ENCODE data around the gene RBM11. TPM values are rescaled to one million over a fixed set of nuclear protein-coding genes. Genes with fewer than 3 reads are reported as not detected.

Gene RBM11
- total RNA-seq, 2 donors from 2014 or later: 5.4 to 13.5 TPM

- Histone ChIP-seq H3K27me3 (ENCODE audit: control insufficient read depth, insufficient read depth, low read length, poor library complexity, severe bottlenecking) (no peaks in the 10 kb centered on the region), H3K4me1 (ENCODE audit: control insufficient read depth, insufficient read depth, low read length) (no peaks in the 10 kb centered on the region), H3K9me3 (ENCODE audit: control insufficient read depth, low read length) (peaks cover 40% of the 10 kb centered on the region), H3K4me3 (ENCODE audit: low read length) (no peak overlapping the region), H3K36me3 (ENCODE audit: control insufficient read depth, insufficient read depth, low read length) (peaks cover 6% of the 10 kb centered on the region), H3K27ac (ENCODE audit: low read depth, low read length) (no peak overlapping the region), H3K9ac (ENCODE audit: extremely low read depth, low read length, poor library complexity, severe bottlenecking) (no peak overlapping the region)
- TF ChIP-seq, protein P1, sequence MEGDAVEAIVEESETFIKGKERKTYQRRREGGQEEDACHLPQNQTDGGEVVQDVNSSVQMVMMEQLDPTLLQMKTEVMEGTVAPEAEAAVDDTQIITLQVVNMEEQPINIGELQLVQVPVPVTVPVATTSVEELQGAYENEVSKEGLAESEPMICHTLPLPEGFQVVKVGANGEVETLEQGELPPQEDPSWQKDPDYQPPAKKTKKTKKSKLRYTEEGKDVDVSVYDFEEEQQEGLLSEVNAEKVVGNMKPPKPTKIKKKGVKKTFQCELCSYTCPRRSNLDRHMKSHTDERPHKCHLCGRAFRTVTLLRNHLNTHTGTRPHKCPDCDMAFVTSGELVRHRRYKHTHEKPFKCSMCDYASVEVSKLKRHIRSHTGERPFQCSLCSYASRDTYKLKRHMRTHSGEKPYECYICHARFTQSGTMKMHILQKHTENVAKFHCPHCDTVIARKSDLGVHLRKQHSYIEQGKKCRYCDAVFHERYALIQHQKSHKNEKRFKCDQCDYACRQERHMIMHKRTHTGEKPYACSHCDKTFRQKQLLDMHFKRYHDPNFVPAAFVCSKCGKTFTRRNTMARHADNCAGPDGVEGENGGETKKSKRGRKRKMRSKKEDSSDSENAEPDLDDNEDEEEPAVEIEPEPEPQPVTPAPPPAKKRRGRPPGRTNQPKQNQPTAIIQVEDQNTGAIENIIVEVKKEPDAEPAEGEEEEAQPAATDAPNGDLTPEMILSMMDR (conservative IDR thresholded peaks at IDR 0.05): no peak
- peaks cover 47% of the 10 kb centered on the region for H3K9me3 Mint-ChIP-seq
- no peak overlapping the region for H3K4me3 Mint-ChIP-seq
- no peaks in the 10 kb centered on the region for H3K27me3 Mint-ChIP-seq (ENCODE audit: insufficient read depth)
- H3K36me3 Mint-ChIP-seq (ENCODE audit: low read depth): peaks cover 11% of the 10 kb centered on the region
- H3K4me1 Mint-ChIP-seq: no peaks in the 10 kb centered on the region
- H3K27ac Mint-ChIP-seq: no peak overlapping the region
- 77 to 80% methylated on average over 1 of the region's 1 CpG for WGBS, 2 experiments (ENCODE audit: insufficient coverage in 1 of 2, insufficient read length in 1 of 2)
- DNase-seq: no peak
Observed at GRCh38 chr21:14229399-14229798, 13.4 kb downstream of the RBM11 start.

GRCh38 chr21:14235101-14235500 lies 19.1 kb downstream of the RBM11 start:
- Histone ChIP-seq H3K36me3 (ENCODE audit: control insufficient read depth, insufficient read depth, low read length) (no peaks in the 10 kb centered on the region), H3K9ac (ENCODE audit: extremely low read depth, low read length, poor library complexity, severe bottlenecking) (no peak overlapping the region), H3K4me3 (ENCODE audit: low read length) (no peak overlapping the region), H3K4me1 (ENCODE audit: control insufficient read depth, insufficient read depth, low read length) (no peaks in the 10 kb centered on the region), H3K27me3 (ENCODE audit: control insufficient read depth, insufficient read depth, low read length, poor library complexity, severe bottlenecking) (no peaks in the 10 kb centered on the region), H3K27ac (ENCODE audit: low read depth, low read length) (no peak overlapping the region), H3K9me3 (ENCODE audit: control insufficient read depth, low read length) (peaks cover 16% of the 10 kb centered on the region)
- H3K27me3 Mint-ChIP-seq (ENCODE audit: insufficient read depth): no peaks in the 10 kb centered on the region
- TF ChIP-seq, protein P1 (conservative IDR thresholded peaks at IDR 0.05): no peak
- H3K4me1 Mint-ChIP-seq: no peaks in the 10 kb centered on the region
- no peak for DNase-seq
- 80 to 84% methylated on average over 4 to 5 of the region's 5 CpGs for WGBS, 2 experiments (ENCODE audit: insufficient coverage in 1 of 2, insufficient read length in 1 of 2)
- H3K9me3 Mint-ChIP-seq: peaks cover 13% of the 10 kb centered on the region
- H3K27ac Mint-ChIP-seq: no peak overlapping the region
- no peak overlapping the region for H3K4me3 Mint-ChIP-seq
- H3K36me3 Mint-ChIP-seq (ENCODE audit: low read depth): no peaks in the 10 kb centered on the region

GRCh38 chr21:14236180-14236579 lies 20.2 kb downstream of the RBM11 start:
- Mint-ChIP-seq H3K9me3 (peaks cover 6% of the 10 kb centered on the region), H3K4me3 (no peak overlapping the region)

More at GRCh38 chr21:14236180-14236579, 20.2 kb downstream of the RBM11 start:
- TF ChIP-seq, protein P1 (conservative IDR thresholded peaks at IDR 0.05): no peak
- H3K4me1 ChIP-seq (ENCODE audit: control insufficient read depth, insufficient read depth, low read length): no peaks in the 10 kb centered on the region
- Mint-ChIP-seq H3K36me3 (ENCODE audit: low read depth) (no peaks in the 10 kb centered on the region), H3K27ac (no peak overlapping the region), H3K4me1 (no peaks in the 10 kb centered on the region), H3K27me3 (ENCODE audit: insufficient read depth) (no peaks in the 10 kb centered on the region)
- no peaks in the 10 kb centered on the region for H3K27me3 ChIP-seq (ENCODE audit: control insufficient read depth, insufficient read depth, low read length, poor library complexity, severe bottlenecking)
- H3K4me3 ChIP-seq (ENCODE audit: low read length): no peak overlapping the region
- 9 to 56% methylated on average over 1 to 3 of the region's 3 CpGs for WGBS, 2 experiments (ENCODE audit: insufficient coverage in 1 of 2, insufficient read length in 1 of 2)
- H3K9me3 ChIP-seq (ENCODE audit: control insufficient read depth, low read length): peaks cover 7% of the 10 kb centered on the region
- H3K9ac ChIP-seq (ENCODE audit: extremely low read depth, low read length, poor library complexity, severe bottlenecking): no peak overlapping the region
- H3K36me3 ChIP-seq (ENCODE audit: control insufficient read depth, insufficient read depth, low read length): no peaks in the 10 kb centered on the region
- no peak overlapping the region for H3K27ac ChIP-seq (ENCODE audit: low read depth, low read length)
- no peak for DNase-seq

Data from endodermal cell (in vitro differentiated cells).